Lower lobe of right lung (tissue), 2 donors: ENCODE results near the gene THOC6. TPM values are rescaled to one million over a fixed set of nuclear protein-coding genes. Genes with fewer than 3 reads are reported as not detected.

Experiments used
- ATAC-seq, 2 donors: fragments of 200-7000 bp; cut with Tn5 transposase; one replicate each; pipeline ENCODE4 v1.9.1; 2020 to 2022; ENCODE audit warnings: mild to moderate bottlenecking in 2 of 2, moderate library complexity in 2 of 2
- DNase-seq: peaks from one replicate; pipeline ENCODE4 v3.0.0-alpha.2; 2020
- H3K27ac ChIP-seq: fragments of 200-600 bp; one replicate; pipeline ENCODE4 v1.8.0; 2022
- H3K27me3 ChIP-seq: fragments of 200-600 bp; one replicate; pipeline ENCODE4 v1.8.0; 2022; ENCODE audit warnings: low read depth
- H3K36me3 ChIP-seq: fragments of 200-600 bp; one replicate; pipeline ENCODE4 v1.8.0; 2022; ENCODE audit warnings: mild to moderate bottlenecking
- H3K4me1 ChIP-seq: fragments of 200-600 bp; one replicate; pipeline ENCODE4 v1.8.0; 2022
- H3K4me3 ChIP-seq: fragments of 200-600 bp; one replicate; pipeline ENCODE4 v1.8.0; 2022; ENCODE audit warnings: mild to moderate bottlenecking
- H3K9me3 ChIP-seq: fragments of 200-600 bp; one replicate; pipeline ENCODE4 v1.8.0; 2022
- intact Hi-C: fragments of 100-400 bp; cut with DNase I; formaldehyde crosslinking; loops from one replicate; pipeline ENCODE4 v1.11.0; 2022
- total RNA-seq: library from RNA; stranded (reverse); fragmentation: NEBNext Ultra II Directional; extraction: Animal tissue kit (Norgen Biotek cat#: 25700); gene quantifications from one replicate; pipeline ENCODE4 v1.2.1, GENCODE V29; 2021
- TF ChIP-seq, protein P1 (sequence below): fragments of 200-600 bp; IDR thresholded peaks from one replicate; pipeline ENCODE4 v1.8.0; 2022; ENCODE audit warnings: antibody characterized with exemption, mild to moderate bottlenecking
- donor health status: DM: no; HTN: yes; CAD: no; lungs with severe emphysema.

THOC6 gene
- total RNA-seq, 1 donor from 2014 or later: 26.8 TPM

DNA sequence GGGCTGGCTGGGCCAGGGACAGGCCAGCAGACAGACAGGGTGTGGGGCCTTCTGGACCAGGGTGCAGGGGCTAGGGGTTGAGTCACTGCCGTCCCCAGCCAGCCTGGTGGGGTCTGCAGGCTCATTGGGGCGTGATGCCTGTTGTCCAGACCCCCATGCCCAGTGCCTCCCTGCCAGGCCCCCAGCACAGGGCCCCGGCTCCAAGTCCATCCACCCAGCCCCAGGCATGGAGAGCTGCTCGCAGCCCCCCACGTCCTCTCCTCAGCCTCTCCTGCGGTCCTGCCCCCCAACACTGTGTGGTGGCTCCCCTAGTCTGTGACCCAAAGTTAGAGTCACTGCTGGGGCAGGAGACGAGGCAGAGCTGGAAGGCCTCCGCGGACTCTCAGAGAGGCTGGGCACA is 36.5 kb upstream of the THOC6 start:
- Histone ChIP-seq H3K36me3 (no peaks in the 10 kb centered on the region), H3K9me3 (no peaks in the 10 kb centered on the region), H3K4me3 (no peak overlapping the region), H3K4me1 (peaks cover 11% of the 10 kb centered on the region), H3K27ac (no peak overlapping the region), H3K27me3 (peaks cover 9% of the 10 kb centered on the region)
- TF ChIP-seq, protein P1, sequence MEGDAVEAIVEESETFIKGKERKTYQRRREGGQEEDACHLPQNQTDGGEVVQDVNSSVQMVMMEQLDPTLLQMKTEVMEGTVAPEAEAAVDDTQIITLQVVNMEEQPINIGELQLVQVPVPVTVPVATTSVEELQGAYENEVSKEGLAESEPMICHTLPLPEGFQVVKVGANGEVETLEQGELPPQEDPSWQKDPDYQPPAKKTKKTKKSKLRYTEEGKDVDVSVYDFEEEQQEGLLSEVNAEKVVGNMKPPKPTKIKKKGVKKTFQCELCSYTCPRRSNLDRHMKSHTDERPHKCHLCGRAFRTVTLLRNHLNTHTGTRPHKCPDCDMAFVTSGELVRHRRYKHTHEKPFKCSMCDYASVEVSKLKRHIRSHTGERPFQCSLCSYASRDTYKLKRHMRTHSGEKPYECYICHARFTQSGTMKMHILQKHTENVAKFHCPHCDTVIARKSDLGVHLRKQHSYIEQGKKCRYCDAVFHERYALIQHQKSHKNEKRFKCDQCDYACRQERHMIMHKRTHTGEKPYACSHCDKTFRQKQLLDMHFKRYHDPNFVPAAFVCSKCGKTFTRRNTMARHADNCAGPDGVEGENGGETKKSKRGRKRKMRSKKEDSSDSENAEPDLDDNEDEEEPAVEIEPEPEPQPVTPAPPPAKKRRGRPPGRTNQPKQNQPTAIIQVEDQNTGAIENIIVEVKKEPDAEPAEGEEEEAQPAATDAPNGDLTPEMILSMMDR: no peak
- ATAC-seq (no peak), DNase-seq (no peak)
- intact Hi-C loops: no loop called here

DNA sequence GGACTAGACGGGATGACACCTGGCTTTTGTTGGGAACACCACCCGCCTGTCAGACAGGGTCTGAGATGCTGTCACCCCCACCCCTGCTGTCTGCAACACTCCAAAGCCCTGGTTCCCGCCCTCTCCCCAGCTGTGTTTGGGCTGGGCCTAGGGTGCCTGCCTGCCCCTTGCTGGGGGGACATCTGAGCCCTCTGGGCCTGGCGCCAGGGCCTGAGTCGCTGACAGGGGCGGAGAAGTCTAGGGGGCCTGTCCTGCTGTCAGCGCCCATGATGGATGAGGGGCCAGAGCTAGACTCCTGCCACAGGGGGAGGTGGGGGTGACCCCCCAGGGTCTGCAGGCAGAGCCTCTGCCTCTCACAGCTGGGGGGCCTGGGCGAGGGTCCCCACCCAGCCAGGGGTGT is 36.0 kb upstream of the THOC6 start:
- Histone ChIP-seq H3K36me3 (no peaks in the 10 kb centered on the region), H3K27ac (no peak overlapping the region), H3K4me3 (no peak overlapping the region), H3K27me3 (peaks cover 9% of the 10 kb centered on the region), H3K4me1 (peaks cover 11% of the 10 kb centered on the region), H3K9me3 (no peaks in the 10 kb centered on the region)
- TF ChIP-seq, protein P1: no peak
- intact Hi-C loops: no loop called here
- ATAC-seq: no peak
- no peak for DNase-seq

DNA sequence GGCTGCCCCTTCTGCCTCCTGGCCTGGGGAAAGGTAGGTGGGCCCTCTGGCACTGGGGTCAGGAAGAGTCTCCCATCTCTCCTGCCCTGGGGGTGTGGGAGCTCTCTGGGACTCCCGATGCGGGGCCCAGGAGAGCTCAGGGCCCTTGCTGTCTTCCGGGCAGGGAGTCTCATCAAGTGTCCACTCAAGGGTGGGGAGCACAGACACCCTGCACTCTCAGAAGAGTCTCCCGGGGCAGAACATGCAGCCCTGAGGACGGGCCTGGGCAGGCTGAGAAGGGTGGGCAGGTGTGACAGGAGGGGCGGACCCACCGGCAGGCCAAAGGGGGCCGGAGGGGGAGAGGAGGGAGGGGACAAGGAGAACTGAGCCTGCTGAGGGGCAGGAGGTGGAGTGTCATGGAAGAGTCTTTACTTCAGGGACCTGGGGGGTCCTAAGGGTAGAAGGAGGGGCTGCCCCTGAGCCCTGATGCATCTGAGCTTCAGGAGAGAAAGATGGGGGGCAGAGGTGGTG is 35.2 kb upstream of the THOC6 start:
- no peak for DNase-seq

DNA sequence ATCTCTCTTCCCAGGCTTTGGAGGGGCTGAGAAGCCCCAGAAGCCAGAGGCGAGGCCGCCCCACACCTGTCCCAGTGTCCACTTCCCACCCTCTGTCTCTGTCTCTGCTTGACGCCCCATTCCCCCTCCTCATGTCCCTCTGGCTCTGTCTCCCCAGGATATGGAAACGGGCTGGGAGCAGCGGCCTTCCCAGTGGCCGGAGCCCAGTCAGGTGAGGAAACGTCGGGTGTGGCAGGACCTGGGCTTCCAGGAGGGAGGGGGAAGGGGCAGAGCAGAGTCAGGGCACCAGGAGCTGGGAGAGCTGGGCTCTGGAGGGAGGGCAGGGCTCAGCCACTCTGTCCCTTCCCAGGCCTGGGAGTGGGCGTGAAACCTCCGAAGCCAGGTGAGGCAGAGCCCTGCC is 32.9 kb upstream of the THOC6 start:
- intact Hi-C loops: no loop called here
- DNase-seq: no peak

More for the DNA sequence above, 35.2 kb upstream of the THOC6 start:
- TF ChIP-seq, protein P1: no peak
- intact Hi-C loops: no loop called here
- Histone ChIP-seq H3K27me3 (peaks cover 9% of the 10 kb centered on the region), H3K9me3 (no peaks in the 10 kb centered on the region), H3K4me1 (peaks cover 6% of the 10 kb centered on the region), H3K36me3 (no peaks in the 10 kb centered on the region), H3K4me3 (no peak overlapping the region), H3K27ac (no peak overlapping the region)
- no peak for ATAC-seq

DNA sequence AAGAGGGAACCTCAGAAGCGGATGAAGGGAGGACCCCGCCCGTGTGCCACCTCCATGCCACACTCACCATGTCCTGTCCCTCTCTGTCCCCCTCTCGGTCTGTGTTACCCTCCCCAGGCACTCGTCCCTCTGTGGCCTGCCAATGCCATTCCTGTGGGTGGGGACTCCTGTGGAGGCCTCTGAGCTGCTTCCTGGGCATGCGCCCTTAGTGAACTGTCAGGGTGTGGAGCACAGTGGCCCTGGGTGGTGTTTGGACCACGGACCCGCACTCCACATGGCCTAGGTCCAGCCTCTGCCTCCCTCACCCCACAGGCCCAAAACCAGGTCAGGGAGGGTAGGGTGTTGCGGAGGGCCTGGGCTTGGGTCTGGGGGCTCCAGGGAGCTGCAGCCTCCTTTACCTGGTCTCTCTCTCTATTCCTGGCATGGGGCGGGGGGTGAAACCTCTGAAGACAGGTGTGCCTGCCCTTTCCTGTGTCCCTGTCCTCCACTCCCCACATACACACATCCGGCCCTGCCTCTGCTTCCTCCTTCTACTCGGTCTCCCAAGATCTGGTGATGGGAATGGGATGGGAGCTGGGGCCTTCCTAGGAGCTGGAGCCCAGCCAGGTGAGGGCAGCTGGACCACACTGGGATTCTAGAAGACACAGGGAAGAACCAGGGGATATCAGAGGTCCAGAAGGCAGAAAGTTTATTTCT is 32.1 kb upstream of the THOC6 start:
- DNase-seq (no peak), ATAC-seq (no peak)
- Histone ChIP-seq H3K9me3 (no peaks in the 10 kb centered on the region), H3K27me3 (peaks cover 9% of the 10 kb centered on the region), H3K4me3 (no peak overlapping the region), H3K4me1 (no peaks in the 10 kb centered on the region), H3K36me3 (no peaks in the 10 kb centered on the region), H3K27ac (no peak overlapping the region)
- intact Hi-C loops: no loop called here
- TF ChIP-seq, protein P1: no peak

More for the DNA sequence above, 32.9 kb upstream of the THOC6 start:
- Histone ChIP-seq H3K4me3 (no peak overlapping the region), H3K27ac (no peak overlapping the region), H3K4me1 (no peaks in the 10 kb centered on the region), H3K27me3 (peaks cover 9% of the 10 kb centered on the region), H3K9me3 (no peaks in the 10 kb centered on the region), H3K36me3 (no peaks in the 10 kb centered on the region)
- ATAC-seq: no peak
- TF ChIP-seq, protein P1: no peak
